Renal pelvis (tissue), 4 donors: ENCODE measurements around the gene PIGT. TPM values are rescaled to one million over a fixed set of nuclear protein-coding genes. Genes with fewer than 3 reads are reported as not detected.

Experiments used
- DNase-seq: peaks from one replicate; pipeline ENCODE4 v3.0.0-alpha.2; 2013
- polyA plus RNA-seq, 3 donors: library from polyadenylated mRNA; unstranded; fragments of 120-200 nt; gene quantifications; one replicate each; pipeline ENCODE4 v1.2.1, GENCODE V29; 2013; ENCODE audit not compliant: insufficient read length in 3 of 3

Gene PIGT
- polyA plus RNA-seq, 3 donors = 98.2 to 99.1 (median 98.8) TPM

GRCh38 chr20:45391559-45391958, 24.4 kb upstream of the PIGT start:
- no peak for DNase-seq

DNA sequence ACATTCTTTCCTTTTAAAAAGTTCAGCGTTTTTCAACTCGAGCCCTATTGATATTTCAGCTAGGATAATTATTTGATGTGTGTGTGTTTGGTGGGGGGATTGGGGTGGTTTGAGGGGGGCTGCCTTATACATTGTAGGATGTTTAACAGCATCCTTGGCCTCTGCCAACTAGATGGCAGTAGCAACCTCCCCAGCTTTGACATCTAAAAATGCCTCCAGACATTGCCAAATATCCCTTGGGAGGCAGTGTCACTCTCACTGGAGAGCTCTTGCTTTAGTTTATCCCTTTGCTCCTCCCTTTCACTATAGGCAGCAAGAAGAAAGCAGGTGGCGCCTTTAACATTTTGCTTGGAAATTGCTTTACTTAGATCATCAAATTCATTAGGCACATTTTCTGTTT, 23.2 kb upstream of the PIGT start:
- no peak for DNase-seq

DNA sequence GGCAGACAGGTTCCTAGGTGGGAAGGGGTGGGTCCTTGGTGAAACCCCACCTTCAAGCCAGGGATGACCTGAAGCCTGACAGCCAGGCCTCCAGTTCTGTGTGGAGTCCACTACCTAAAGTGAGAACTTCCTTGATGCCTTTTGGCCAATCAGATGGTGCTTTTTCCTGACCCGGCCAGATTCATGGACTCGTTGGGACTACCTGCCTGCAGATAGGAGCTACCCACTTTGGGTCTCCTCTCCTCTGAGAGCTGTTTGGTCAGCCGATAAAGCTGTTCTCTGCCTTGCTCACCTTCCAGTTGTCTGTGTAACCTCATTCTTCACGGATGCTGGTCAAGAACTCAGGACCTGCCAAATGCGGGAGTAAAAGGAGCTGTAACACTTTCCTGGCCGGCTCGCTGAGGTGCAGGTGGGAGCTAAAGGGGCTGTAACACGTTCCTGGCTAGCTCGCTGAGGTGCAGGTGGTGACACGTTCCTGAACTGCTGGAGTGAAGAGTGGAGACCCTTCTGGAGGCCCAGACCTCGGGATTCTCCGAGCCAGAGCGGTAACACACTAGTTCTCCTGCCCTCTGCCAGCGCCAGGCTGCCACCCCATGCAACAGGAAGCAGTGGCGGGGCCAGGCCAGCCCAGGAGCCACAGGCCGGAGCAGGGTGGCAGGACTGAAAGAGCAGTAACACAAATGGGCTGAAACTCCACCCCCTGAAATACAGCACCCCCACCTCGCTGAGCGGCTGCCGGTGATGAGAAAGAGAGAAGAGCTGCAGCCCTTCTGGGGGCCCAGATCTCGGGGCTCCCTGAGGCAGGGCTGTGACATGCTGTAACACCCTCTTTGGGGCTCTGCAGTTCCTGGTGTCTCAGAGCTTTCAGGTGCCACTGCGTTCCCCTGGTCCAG, 21.5 kb upstream of the PIGT start:
- no peak for DNase-seq

GRCh38 chr20:45395114-45395415, 20.9 kb upstream of the PIGT start:
- no peak for DNase-seq

- no peak for DNase-seq
These were observed 16.9 kb upstream of the PIGT start for GRCh38 chr20:45399018-45399417.

DNA sequence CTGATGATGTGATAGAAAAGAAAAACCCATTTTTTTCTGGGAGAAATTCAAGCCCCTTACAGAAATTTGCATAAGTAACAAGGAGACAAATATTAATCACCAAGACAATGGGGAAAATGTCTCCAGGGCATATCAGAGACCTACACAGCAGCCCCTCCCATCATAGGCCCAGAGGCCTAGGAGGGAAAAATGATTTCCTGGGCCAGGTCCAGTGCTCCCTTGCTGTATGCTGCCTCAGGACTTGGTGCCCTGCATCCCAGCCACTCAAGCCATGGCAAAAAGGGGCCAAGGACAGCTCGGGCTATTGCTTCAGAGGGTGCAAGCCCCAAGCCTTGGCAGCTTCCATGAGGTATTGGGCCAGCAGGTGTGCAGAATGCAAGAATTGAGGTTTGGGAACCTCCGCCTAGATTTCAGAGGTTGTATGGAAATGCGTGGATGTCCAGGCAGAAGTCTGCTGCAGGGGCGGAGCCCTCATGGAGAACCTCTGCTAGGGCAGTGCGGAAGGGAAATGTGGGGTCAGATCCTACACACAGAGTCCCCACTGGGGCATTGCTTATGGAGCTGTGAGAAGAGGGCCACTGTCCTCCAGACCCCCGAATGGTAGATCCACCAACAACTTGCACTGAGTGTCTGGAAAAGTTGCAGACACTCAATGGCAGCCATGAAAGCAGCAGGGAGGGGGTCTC, 15.5 kb upstream of the PIGT start:
- no peak for DNase-seq

GRCh38 chr20:45402946-45403345, 13.0 kb upstream of the PIGT start:
- no peak for DNase-seq

- DNase-seq = no peak
These were observed 11.5 kb upstream of the PIGT start for GRCh38 chr20:45404438-45404837.

- peak; percentile 23 for DNase-seq
These were observed 10.2 kb upstream of the PIGT start for GRCh38 chr20:45405571-45406259.

GRCh38 chr20:45406260-45407066, 9.5 kb upstream of the PIGT start:
- peak; percentile 28 for DNase-seq

DNA sequence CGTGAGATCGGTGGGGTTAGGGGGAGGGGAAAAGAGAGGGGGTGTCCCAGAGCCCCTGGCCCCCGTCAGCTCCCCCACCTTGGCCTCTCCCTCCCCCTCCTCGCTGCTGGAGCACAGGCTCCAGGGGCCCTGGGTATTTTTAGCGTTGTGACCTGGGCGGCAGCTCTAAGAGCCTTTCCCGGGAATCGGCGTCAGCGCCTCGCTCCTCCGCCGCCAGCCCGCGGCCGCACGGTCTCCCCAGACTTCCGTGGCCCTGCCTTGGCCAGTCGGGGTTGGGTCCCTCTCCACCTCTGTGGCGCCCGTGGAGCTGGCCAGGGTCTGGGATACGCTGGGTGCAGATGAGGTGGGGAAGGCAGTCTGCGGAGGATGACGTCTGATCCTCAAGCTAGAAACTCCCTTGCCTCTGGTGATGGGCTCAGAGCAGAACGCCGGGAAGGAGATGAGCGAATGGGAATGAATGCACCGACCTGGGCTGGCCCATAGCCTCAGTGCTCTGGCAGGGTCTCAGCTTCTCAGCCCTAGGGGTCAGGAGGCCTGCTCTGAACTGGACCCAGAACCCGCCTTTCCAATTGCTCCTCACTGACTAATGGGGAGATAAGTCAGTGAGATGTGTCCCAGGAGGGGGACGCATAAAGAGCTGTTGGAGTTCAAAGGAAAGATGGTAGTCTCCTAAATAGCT, 8.7 kb upstream of the PIGT start:
- peak; percentile 28 for DNase-seq

DNA sequence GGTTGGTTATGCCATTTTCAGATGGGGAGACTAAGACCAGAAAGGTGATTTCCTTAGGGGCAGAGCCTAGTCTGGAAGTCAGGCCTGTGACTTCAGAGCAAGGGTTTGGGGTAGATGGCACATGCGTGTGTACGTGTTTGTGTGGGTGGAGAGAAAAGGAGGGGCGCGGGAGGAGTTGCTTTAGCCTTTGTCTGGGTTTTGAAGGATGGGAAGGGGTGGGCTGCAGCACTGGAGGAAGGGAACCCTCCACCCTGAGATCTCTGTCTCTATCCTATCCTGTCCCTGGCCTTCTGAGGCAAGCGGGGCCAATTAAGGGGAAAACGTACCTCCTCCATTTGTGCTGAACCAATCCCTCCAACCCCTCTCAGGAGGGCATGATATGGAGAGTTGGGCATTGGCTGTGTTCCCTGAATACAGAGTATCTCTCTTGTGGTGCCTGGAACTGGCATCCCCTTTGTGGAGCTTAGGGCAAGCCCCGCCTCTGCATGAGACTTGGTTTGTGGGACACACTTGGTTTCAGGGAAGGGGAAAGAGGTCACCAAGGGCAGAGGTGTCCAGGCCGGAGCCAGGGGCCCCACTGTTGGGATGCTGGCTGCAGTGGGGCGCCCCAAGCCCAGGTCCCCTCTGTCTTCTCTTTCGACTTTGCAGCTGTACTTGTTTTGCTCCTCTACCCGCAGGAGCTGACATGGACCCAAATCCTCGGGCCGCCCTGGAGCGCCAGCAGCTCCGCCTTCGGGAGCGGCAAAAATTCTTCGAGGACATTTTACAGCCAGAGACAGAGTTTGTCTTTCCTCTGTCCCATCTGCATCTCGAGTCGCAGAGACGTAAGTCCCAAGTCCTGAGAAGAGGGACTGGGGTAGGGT, 7.9 kb upstream of the PIGT start, which contains the start of gene DBNDD2:
Gene DBNDD2 (plus strand): TSS at position 507 of the 863 bp plus-strand sequence. CDS start 179 bp downstream, at position 686.
- DNase-seq = no peak

GRCh38 chr20:45408646-45409213, 7.2 kb upstream of the PIGT start:
- DNase-seq = no peak

- no peak for DNase-seq
These were observed 6.2 kb upstream of the PIGT start for GRCh38 chr20:45409521-45410272.

DNA sequence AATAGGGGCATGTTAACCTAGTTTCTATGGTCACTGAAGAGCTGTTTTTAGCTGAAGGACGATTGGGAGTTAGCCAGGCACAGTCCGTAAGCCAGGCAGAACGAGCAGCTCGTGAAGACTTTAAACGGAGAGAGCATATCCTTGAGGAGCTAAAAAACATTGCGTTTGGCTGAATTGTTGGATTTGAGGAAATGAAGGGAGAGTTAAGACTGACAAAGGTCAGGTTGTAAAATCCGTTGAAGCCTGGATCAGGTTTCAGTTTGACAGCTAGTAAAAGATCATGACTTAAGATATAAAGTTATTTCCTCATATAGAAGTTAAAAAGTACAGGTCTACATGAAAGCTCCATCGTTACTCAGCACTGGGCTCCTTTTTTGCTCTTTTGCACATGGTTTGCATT, 5.1 kb upstream of the PIGT start:
- no peak for DNase-seq

GRCh38 chr20:45412653-45413052, 3.3 kb upstream of the PIGT start:
- DNase-seq = no peak

- DNase-seq = no peak
These were observed 2.5 kb upstream of the PIGT start for GRCh38 chr20:45413479-45413878.

GRCh38 chr20:45416917-45417316, 976 bp downstream of the PIGT start:
- no peak for DNase-seq
